PC-9 (cell line): ENCODE results near the gene RETREG3. TPM values are rescaled to one million over a fixed set of nuclear protein-coding genes. Genes with fewer than 3 reads are reported as not detected.

Experiments used
- BruUV-seq: library from RNA; stranded (reverse); fragments of 400-500 nt; replicated peaks from 2 replicates; lab custom pipeline; 2021; lab: Mats Ljungman, UMichigan
- CTCF ChIA-PET: fragments of 300-600 bp; sonication (Branson Sonifier 250); formaldehyde crosslinking; loops from one replicate; lab custom pipeline; 2022; ENCODE audit warnings: antibody characterized with exemption; lab: Charles Lee
- POLR2A ChIA-PET: fragments of 300-600 bp; sonication (Branson Sonifier 250); formaldehyde crosslinking; loops from one replicate; lab custom pipeline; 2022; ENCODE audit warnings: antibody characterized with exemption; ENCODE audit not compliant: unreplicated experiment; lab: Charles Lee
- DNase-seq, 2 experiments: peaks; one replicate each; pipeline versions ENCODE4 v3.0.0 to v3.0.0-alpha.2; 2015 to 2022; ENCODE audit warnings: mixed read lengths in 1 of 2
- H2AFZ ChIP-seq: fragments of 200-600 bp; sonication (generic); 2 replicates; pipeline ENCODE4 v1.8.1; 2017; ENCODE audit warnings: antibody characterized with exemption
- H3F3A ChIP-seq: fragments of 200-600 bp; sonication (generic); 2 replicates; pipeline ENCODE4 v1.8.1; 2017; ENCODE audit warnings: antibody characterized with exemption, mild to moderate bottlenecking, low read depth; ENCODE audit not compliant: insufficient read depth
- H3K27ac ChIP-seq: fragments of 200-600 bp; sonication (generic); 2 replicates; pipeline ENCODE4 v1.6.1; 2016; ENCODE audit warnings: mixed run types
- H3K27me3 ChIP-seq: fragments of 200-600 bp; sonication (generic); 2 replicates; pipeline ENCODE4 v1.6.1; 2016; ENCODE audit warnings: low read depth, mixed run types; ENCODE audit not compliant: insufficient read depth
- H3K36me3 ChIP-seq: fragments of 200-600 bp; sonication (generic); 2 replicates; pipeline ENCODE4 v1.6.1; 2016; ENCODE audit warnings: low read depth, mixed run types
- H3K4me1 ChIP-seq: fragments of 200-600 bp; sonication (generic); replicated peaks from 2 replicates; pipeline ENCODE4 v1.6.1; 2016; ENCODE audit warnings: mixed run types; ENCODE audit not compliant: insufficient read depth
- H3K4me2 ChIP-seq: fragments of 200-600 bp; sonication (generic); 2 replicates; pipeline ENCODE4 v1.6.1; 2017; ENCODE audit warnings: mixed run types
- H3K4me3 ChIP-seq: fragments of 200-600 bp; sonication (generic); 2 replicates; pipeline ENCODE4 v1.6.1; 2016; ENCODE audit warnings: mixed run types
- H3K79me2 ChIP-seq: fragments of 200-600 bp; sonication (generic); 2 replicates; pipeline ENCODE4 v1.6.1; 2017; ENCODE audit warnings: low read depth, mixed run types
- H3K9me2 ChIP-seq: fragments of 200-600 bp; sonication (generic); 2 replicates; pipeline ENCODE4 v1.8.1; 2017; ENCODE audit warnings: mild to moderate bottlenecking; ENCODE audit not compliant: insufficient read depth
- H3K9me3 ChIP-seq: fragments of 200-600 bp; sonication (generic); 2 replicates; pipeline ENCODE4 v1.8.1; 2016; ENCODE audit warnings: low read depth; ENCODE audit not compliant: insufficient read depth
- H4K20me1 ChIP-seq: fragments of 200-600 bp; sonication (generic); 2 replicates; pipeline ENCODE4 v1.8.1; 2017; ENCODE audit not compliant: insufficient read depth
- CTCF ChIP-seq: fragments of 200-600 bp; sonication (generic); conservative IDR thresholded peaks from 2 replicates; pipeline ENCODE4 v1.6.1; 2017; ENCODE audit warnings: mixed run types, antibody characterized with exemption, mild to moderate bottlenecking, moderate library complexity
- EZH2 ChIP-seq: fragments of 200-600 bp; sonication (generic); IDR thresholded peaks from 2 replicates; pipeline ENCODE4 v1.8.0; 2017; ENCODE audit warnings: antibody characterized with exemption, low read depth
- intact Hi-C: fragments of 100-400 bp; cut with micrococcal nuclease; formaldehyde crosslinking; loops from one replicate; pipeline ENCODE4 v1.10.0; 2022; ENCODE audit not compliant: unreplicated experiment
- total RNA-seq: library from RNA; stranded (reverse); gene quantifications from 2 replicates; pipeline ENCODE4 v1.2.3, GENCODE V29; 2021

Gene RETREG3
- total RNA-seq, 1 experiment from 2014 or later, result 57.0 TPM

- CTCF ChIA-PET, result no interaction called here
- TF ChIP-seq CTCF (no peak), EZH2 (no peak)
- H3K9me2 ChIP-seq, result no peaks in the 10 kb centered on the region
- H2AFZ ChIP-seq, result no peak overlapping the region
- H3K27me3 ChIP-seq, result no peaks in the 10 kb centered on the region
- no peak overlapping the region for H3K4me3 ChIP-seq
- no TSS peak for BruUV-seq
- intact Hi-C loops, result no loop called here
- POLR2A ChIA-PET, result no interaction called here
- no peak overlapping the region for H3K4me2 ChIP-seq
- 0 out of 2 replicates have a peak, but pooled peaks cover 9% of the 10 kb centered on the region for H3K79me2 ChIP-seq
- DNase-seq, result no peak
- H3K36me3 ChIP-seq, result peaks cover 5% of the 10 kb centered on the region; the same call in 1 of the 2 replicates
- H3K4me1 ChIP-seq, result no peaks in the 10 kb centered on the region
- no peaks in the 10 kb centered on the region for H3K9me3 ChIP-seq
- no peak overlapping the region for H3K27ac ChIP-seq
- H3F3A ChIP-seq, result peaks cover 3% of the 10 kb centered on the region
- H4K20me1 ChIP-seq, result no peaks in the 10 kb centered on the region; the same call in 1 of the 2 replicates
These were observed 12.8 kb downstream of the RETREG3 start for GRCh38 chr17:42596386-42596785.

GRCh38 chr17:42591411-42591810 lies 17.8 kb downstream of the RETREG3 start:
- Histone ChIP-seq H3K4me1 (no peaks in the 10 kb centered on the region), H3K4me2 (no peak overlapping the region), H3K27me3 (no peaks in the 10 kb centered on the region), H3K79me2 (no peaks in the 10 kb centered on the region), H4K20me1 (no peaks in the 10 kb centered on the region), H2AFZ (no peak overlapping the region), H3K9me3 (no peaks in the 10 kb centered on the region), H3K4me3 (no peak overlapping the region), H3K36me3 (peaks cover 10% of the 10 kb centered on the region; the same call in 1 of the 2 replicates), H3K27ac (no peak overlapping the region), H3F3A (peaks cover 4% of the 10 kb centered on the region; the same call in 1 of the 2 replicates), H3K9me2 (no peaks in the 10 kb centered on the region)
- CTCF ChIA-PET, result interaction anchor here (0.5 kb wide), 1 partner anchor 177 kb away, joined by 3 read pairs; no protein-coding TSS in a partner anchor
- POLR2A ChIA-PET, result no interaction called here
- no peak for DNase-seq
- no TSS peak for BruUV-seq
- TF ChIP-seq CTCF (no peak), EZH2 (no peak)
- intact Hi-C loops, result no loop called here

- H3K79me2 ChIP-seq, result no peaks in the 10 kb centered on the region
- no peak overlapping the region for H2AFZ ChIP-seq
- ChIA-PET POLR2A (no interaction called here), CTCF (no interaction called here)
- intact Hi-C loops, result no loop called here
- H3F3A ChIP-seq, result peaks cover 4% of the 10 kb centered on the region; the same call in 1 of the 2 replicates
- H3K4me2 ChIP-seq, result no peak overlapping the region
- no peaks in the 10 kb centered on the region for H3K9me2 ChIP-seq
- no peak for DNase-seq
- H3K4me3 ChIP-seq, result no peak overlapping the region
- TF ChIP-seq EZH2 (no peak), CTCF (no peak)
- H3K27me3 ChIP-seq, result no peaks in the 10 kb centered on the region
- H4K20me1 ChIP-seq, result no peaks in the 10 kb centered on the region
- H3K36me3 ChIP-seq, result peaks cover 10% of the 10 kb centered on the region; the same call in 1 of the 2 replicates
- no TSS peak for BruUV-seq
- no peak overlapping the region for H3K27ac ChIP-seq
- H3K4me1 ChIP-seq, result no peaks in the 10 kb centered on the region
- no peaks in the 10 kb centered on the region for H3K9me3 ChIP-seq
These were observed 18.3 kb downstream of the RETREG3 start for GRCh38 chr17:42590886-42591285.
